ENCODE measurements around the gene TOP3B. TPM values are rescaled to one million over a fixed set of nuclear protein-coding genes. Genes with fewer than 3 reads are reported as not detected.

The TOP3B gene
- total and polyA plus RNA-seq, 9 of the 15 experiments (the other 6 are each of a cell fraction or from before 2014, with no cell fraction given): 3.0 to 188 (median 112) TPM

DNA sequence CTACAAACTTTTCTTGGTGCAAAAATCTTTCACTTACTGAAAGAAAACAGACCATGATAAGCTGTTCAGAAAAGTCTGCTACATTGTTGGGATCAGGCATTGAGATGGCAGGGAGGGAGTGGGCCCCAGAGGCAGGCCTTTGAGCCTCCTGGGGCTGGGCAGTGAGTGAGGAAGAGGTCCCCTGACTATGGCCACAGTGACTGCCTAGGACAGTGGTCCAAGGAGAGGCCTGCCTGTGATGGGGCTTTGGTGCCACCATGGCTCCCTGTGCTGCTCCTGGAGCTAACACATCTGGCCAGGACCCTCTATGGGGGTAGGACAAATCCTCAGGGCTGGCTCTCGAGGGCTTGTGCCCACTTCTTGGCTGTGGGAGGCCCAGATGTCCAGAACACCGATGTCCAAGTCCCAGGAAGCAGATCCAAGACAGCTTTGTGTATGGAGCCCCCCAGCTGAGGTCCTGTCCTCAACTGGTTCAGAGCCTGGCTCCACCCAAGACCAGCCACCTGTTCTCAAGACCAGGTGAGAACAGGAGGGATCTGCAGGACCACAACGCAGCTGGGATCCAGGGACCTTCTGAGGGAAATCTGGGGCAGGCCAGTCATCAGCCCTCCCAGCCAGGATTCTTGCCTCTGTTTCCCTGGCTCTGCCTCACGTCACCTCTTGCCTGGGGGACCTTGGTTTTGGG lies 66.8 kb downstream of the TOP3B start (continued):
- TF ChIP-seq, protein P1, sequence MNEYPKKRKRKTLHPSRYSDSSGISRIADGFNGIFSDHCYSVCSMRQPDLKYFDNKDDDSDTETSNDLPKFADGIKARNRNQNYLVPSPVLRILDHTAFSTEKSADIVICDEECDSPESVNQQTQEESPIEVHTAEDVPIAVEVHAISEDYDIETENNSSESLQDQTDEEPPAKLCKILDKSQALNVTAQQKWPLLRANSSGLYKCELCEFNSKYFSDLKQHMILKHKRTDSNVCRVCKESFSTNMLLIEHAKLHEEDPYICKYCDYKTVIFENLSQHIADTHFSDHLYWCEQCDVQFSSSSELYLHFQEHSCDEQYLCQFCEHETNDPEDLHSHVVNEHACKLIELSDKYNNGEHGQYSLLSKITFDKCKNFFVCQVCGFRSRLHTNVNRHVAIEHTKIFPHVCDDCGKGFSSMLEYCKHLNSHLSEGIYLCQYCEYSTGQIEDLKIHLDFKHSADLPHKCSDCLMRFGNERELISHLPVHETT (CRISPR knock-in tag; conservative IDR thresholded peaks at IDR 0.05 in 1 of 2, IDR thresholded peaks at IDR 0.05 in 1 of 2): 0 out of 4 replicates have a peak, but pooled peaks of 1 of the 2 experiments have one; percentile 90
- TF ChIP-seq TRIM24 (IDR thresholded peaks at IDR 0.05) (no peak), HMBOX1 (IDR thresholded peaks at IDR 0.05) (no peak), ZC3H8 (IDR thresholded peaks at IDR 0.05) (no peak), NFRKB (IDR thresholded peaks at IDR 0.05; ENCODE audit: low read depth) (no peak), HMGXB4 (CRISPR knock-in tag; IDR thresholded peaks at IDR 0.05) (0 out of 2 replicates have a peak, but pooled peaks have one; percentile 56), NCOA4 (IDR thresholded peaks at IDR 0.05; ENCODE audit: partially characterized antibody) (no peak), PTRF (tag; IDR thresholded peaks at IDR 0.05) (no peak), ERF (CRISPR knock-in tag; IDR thresholded peaks at IDR 0.05) (no peak), PHB2 (IDR thresholded peaks at IDR 0.05; ENCODE audit: low read depth) (no peak), YBX1 (IDR thresholded peaks at IDR 0.05) (no peak), HDAC8 (tag; IDR thresholded peaks at IDR 0.05) (no peak), NFIC (IDR thresholded peaks at IDR 0.05) (no peak), MXD1 (CRISPR knock-in tag; IDR thresholded peaks at IDR 0.05; ENCODE audit: borderline replicate concordance, poor library complexity, severe bottlenecking) (no peak), RBBP5 (IDR thresholded peaks at IDR 0.05; ENCODE audit: borderline replicate concordance, insufficient read depth, low read length, poor library complexity, severe bottlenecking) (peak; percentile 25), NR2C2 (CRISPR knock-in tag; IDR thresholded peaks at IDR 0.05) (no peak), NR2C2 (tag; IDR thresholded peaks at IDR 0.05) (no peak), CCAR2 (IDR thresholded peaks at IDR 0.05; ENCODE audit: low read depth, low read length) (no peak), NONO (IDR thresholded peaks at IDR 0.05; ENCODE audit: low read depth in 2 of 2, low read length in 1 of 2) (no peak)
- TF ChIP-seq, protein P2, sequence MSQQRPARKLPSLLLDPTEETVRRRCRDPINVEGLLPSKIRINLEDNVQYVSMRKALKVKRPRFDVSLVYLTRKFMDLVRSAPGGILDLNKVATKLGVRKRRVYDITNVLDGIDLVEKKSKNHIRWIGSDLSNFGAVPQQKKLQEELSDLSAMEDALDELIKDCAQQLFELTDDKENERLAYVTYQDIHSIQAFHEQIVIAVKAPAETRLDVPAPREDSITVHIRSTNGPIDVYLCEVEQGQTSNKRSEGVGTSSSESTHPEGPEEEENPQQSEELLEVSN (IDR thresholded peaks at IDR 0.05; ENCODE audit: borderline replicate concordance in 1 of 2, extremely low read depth in 1 of 2, insufficient read depth in 1 of 2, insufficient read length in 1 of 2, low read depth in 1 of 2, low read length in 1 of 2, poor library complexity in 1 of 2, severe bottlenecking in 1 of 2): peak in 1 of 2 experiments; percentile 19
